GM12878 (cell line): ENCODE data around the gene SCTR. TPM values are rescaled to one million over a fixed set of nuclear protein-coding genes. Genes with fewer than 3 reads are reported as not detected.

ENCODE experiments used
- CHD2 ChIP-seq: IDR thresholded peaks from 2 replicates; pipeline ENCODE4 v1.6.1; 2011; ENCODE audit warnings: low read depth, low read length, improper control_type of control experiment, borderline replicate concordance
- CREM ChIP-seq: IDR thresholded peaks from 2 replicates; pipeline ENCODE4 v1.6.1; 2014; ENCODE audit warnings: antibody characterized with exemption, low read depth
- ETV6 ChIP-seq, 2 experiments: fragments of 450-650 bp in 1 of 2; IDR thresholded peaks in 1 of 2; conservative IDR thresholded peaks in 1 of 2; 2 replicates each; pipeline ENCODE4 v1.6.1; 2014; ENCODE audit warnings: antibody characterized with exemption in 1 of 2, borderline replicate concordance in 1 of 2, low read depth in 1 of 2, mild to moderate bottlenecking in 1 of 2, moderate library complexity in 1 of 2
- IKZF1 ChIP-seq: fragments of 450-650 bp; conservative IDR thresholded peaks from 2 replicates; pipeline ENCODE4 v1.6.1; 2017; ENCODE audit warnings: antibody characterized with exemption, mild to moderate bottlenecking
- IKZF2 ChIP-seq, 2 experiments: fragments of 450-650 bp; IDR thresholded peaks; 2 replicates each; pipeline ENCODE4 v1.6.1; 2017; ENCODE audit warnings: mild to moderate bottlenecking in 2 of 2, moderate library complexity in 2 of 2
- JUND ChIP-seq: IDR thresholded peaks from 2 replicates; pipeline ENCODE4 v1.6.1; 2012; ENCODE audit warnings: low read depth, mild to moderate bottlenecking, low read length, improper control_type of control experiment, moderate library complexity
- POLR2A ChIP-seq: IDR thresholded peaks from 2 replicates; pipeline ENCODE4 v1.6.1; 2011; ENCODE audit warnings: low read depth, mild to moderate bottlenecking, low read length
- SPI1 ChIP-seq: IDR thresholded peaks from 2 replicates; pipeline ENCODE4 v1.6.1; 2011; ENCODE audit warnings: low read depth, mild to moderate bottlenecking, low read length, moderate library complexity, borderline replicate concordance; ENCODE audit not compliant: insufficient read depth
- ZNF217 ChIP-seq: fragments of 450-650 bp; IDR thresholded peaks from 2 replicates; pipeline ENCODE4 v1.6.1; 2017; ENCODE audit warnings: antibody characterized with exemption, mild to moderate bottlenecking
- polyA plus RNA-seq, 11 experiments: library from polyadenylated mRNA; depleted of rRNA in 4 of 11; unstranded in 6 of 11; stranded (reverse) in 5 of 11; fragments of >200 nt; fragmentation: Nextera tagmentation in 4 of 11; fragmentation: Illumina TruSeq in 1 of 11; extraction: Ambion mirVana in 4 of 11; extraction: Trizol in 1 of 11; gene quantifications; 1 replicate in 1 of 11; 2 replicates in 10 of 11; pipeline versions ENCODE4 v1.2.1 to v1.2.3, GENCODE V29; 2011 to 2016; ENCODE audit warnings: inconsistent platforms in 2 of 11, missing spikeins in 2 of 11, low read depth in 1 of 11
- total RNA-seq, 4 experiments: library from RNA; depleted of rRNA in 3 of 4; stranded (reverse); fragments of >200 nt in 3 of 4; fragmentation: Illumina TruSeq in 1 of 4; extraction: Trizol in 1 of 4; gene quantifications; 2 replicates each; pipeline versions ENCODE4 v1.2.1 to v1.2.3, GENCODE V29; 2013 to 2021
- TF ChIP-seq, protein P1 (sequence below): fragments of 450-650 bp; IDR thresholded peaks from 2 replicates; pipeline ENCODE4 v1.6.1; 2016; ENCODE audit warnings: mild to moderate bottlenecking
- TF ChIP-seq, protein P2 (sequence below): fragments of 450-650 bp; IDR thresholded peaks from 2 replicates; pipeline ENCODE4 v1.6.1; 2014; ENCODE audit warnings: mild to moderate bottlenecking
- TF ChIP-seq, protein P3 (sequence below): IDR thresholded peaks from 2 replicates; pipeline ENCODE4 v1.6.1; 2012; ENCODE audit warnings: low read length, inconsistent platforms
- TF ChIP-seq, protein P4 (sequence below): IDR thresholded peaks from 2 replicates; pipeline ENCODE4 v1.6.1; 2011; ENCODE audit warnings: low read depth, low read length, improper control_type of control experiment, borderline replicate concordance
- TF ChIP-seq, protein P5 (sequence below): fragments of 450-650 bp; IDR thresholded peaks from 2 replicates; pipeline ENCODE4 v1.6.1; 2016; ENCODE audit warnings: mild to moderate bottlenecking

SCTR gene
- total and polyA plus RNA-seq, 10 of the 15 experiments (the other 5 are each of a cell fraction or from before 2014, with no cell fraction given) = 0.26 TPM; not detected in 9

DNA sequence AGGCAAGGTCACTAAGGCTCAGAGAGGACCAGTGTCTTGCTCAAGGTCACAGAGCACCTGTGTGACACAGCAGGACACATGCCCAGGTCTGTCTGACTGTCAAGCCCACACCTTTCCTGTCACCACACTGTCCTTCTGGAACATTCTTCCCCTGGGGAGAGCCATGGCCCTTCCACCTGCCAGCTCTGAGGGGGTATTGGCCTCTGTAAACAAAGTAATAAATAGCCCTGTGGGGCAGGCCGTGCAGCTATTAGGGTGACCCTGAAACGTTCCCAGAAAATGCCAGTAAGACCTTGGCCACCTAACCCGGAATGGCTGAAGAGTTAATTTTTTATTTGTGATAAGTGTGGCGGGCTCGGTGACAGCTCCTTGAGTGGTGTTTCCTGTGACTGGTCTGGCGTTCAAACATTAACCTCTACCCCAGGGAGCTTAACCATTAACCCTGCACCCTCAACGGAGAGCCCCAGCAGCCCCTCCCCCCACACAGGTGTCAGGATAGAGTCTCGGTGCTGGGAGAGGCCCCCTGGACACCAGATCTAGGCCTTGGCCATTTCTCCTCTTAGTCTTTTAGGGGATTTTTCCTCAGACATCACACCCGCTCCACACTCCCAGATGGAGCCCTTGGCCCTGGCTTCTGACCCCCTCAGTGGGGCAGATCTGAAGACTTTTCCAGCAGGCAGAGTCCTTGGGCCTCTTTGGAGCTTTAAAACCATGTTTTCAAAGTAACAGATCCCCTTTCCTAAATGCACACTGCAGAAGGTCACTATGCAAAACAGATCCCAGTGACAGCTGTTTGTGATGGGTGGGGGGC is 36.6 kb downstream of the SCTR start (continued):
- TF ChIP-seq ETV6 (conservative IDR thresholded peaks at IDR 0.05 in 1 of 2, IDR thresholded peaks at IDR 0.05 in 1 of 2; ENCODE audit: borderline replicate concordance in 1 of 2, low read depth in 1 of 2) = no peak
- peak in 1 of 2 experiments; percentile 46; a peak in 1 of 4 replicates for TF ChIP-seq IKZF2 (IDR thresholded peaks at IDR 0.05)
- TF ChIP-seq, protein P1, sequence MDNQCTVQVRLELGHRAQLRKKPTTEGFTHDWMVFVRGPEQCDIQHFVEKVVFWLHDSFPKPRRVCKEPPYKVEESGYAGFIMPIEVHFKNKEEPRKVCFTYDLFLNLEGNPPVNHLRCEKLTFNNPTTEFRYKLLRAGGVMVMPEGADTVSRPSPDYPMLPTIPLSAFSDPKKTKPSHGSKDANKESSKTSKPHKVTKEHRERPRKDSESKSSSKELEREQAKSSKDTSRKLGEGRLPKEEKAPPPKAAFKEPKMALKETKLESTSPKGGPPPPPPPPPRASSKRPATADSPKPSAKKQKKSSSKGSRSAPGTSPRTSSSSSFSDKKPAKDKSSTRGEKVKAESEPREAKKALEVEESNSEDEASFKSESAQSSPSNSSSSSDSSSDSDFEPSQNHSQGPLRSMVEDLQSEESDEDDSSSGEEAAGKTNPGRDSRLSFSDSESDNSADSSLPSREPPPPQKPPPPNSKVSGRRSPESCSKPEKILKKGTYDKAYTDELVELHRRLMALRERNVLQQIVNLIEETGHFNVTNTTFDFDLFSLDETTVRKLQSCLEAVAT = no peak
- TF ChIP-seq, protein P2, sequence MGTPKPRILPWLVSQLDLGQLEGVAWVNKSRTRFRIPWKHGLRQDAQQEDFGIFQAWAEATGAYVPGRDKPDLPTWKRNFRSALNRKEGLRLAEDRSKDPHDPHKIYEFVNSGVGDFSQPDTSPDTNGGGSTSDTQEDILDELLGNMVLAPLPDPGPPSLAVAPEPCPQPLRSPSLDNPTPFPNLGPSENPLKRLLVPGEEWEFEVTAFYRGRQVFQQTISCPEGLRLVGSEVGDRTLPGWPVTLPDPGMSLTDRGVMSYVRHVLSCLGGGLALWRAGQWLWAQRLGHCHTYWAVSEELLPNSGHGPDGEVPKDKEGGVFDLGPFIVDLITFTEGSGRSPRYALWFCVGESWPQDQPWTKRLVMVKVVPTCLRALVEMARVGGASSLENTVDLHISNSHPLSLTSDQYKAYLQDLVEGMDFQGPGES = no peak
- TF ChIP-seq IKZF1 = peak; percentile 54; the same call in 1 of the 2 replicates
- TF ChIP-seq CREM = no peak
- TF ChIP-seq, protein P3, sequence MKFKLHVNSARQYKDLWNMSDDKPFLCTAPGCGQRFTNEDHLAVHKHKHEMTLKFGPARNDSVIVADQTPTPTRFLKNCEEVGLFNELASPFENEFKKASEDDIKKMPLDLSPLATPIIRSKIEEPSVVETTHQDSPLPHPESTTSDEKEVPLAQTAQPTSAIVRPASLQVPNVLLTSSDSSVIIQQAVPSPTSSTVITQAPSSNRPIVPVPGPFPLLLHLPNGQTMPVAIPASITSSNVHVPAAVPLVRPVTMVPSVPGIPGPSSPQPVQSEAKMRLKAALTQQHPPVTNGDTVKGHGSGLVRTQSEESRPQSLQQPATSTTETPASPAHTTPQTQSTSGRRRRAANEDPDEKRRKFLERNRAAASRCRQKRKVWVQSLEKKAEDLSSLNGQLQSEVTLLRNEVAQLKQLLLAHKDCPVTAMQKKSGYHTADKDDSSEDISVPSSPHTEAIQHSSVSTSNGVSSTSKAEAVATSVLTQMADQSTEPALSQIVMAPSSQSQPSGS = no peak
- no peak for TF ChIP-seq POLR2A
- TF ChIP-seq, protein P4, sequence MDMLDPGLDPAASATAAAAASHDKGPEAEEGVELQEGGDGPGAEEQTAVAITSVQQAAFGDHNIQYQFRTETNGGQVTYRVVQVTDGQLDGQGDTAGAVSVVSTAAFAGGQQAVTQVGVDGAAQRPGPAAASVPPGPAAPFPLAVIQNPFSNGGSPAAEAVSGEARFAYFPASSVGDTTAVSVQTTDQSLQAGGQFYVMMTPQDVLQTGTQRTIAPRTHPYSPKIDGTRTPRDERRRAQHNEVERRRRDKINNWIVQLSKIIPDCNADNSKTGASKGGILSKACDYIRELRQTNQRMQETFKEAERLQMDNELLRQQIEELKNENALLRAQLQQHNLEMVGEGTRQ = no peak
- peak; percentile 38; the same call in 1 of the 2 replicates for TF ChIP-seq CHD2
- TF ChIP-seq SPI1 = no peak
- TF ChIP-seq JUND = no peak
- no peak for TF ChIP-seq ZNF217
- TF ChIP-seq, protein P5, sequence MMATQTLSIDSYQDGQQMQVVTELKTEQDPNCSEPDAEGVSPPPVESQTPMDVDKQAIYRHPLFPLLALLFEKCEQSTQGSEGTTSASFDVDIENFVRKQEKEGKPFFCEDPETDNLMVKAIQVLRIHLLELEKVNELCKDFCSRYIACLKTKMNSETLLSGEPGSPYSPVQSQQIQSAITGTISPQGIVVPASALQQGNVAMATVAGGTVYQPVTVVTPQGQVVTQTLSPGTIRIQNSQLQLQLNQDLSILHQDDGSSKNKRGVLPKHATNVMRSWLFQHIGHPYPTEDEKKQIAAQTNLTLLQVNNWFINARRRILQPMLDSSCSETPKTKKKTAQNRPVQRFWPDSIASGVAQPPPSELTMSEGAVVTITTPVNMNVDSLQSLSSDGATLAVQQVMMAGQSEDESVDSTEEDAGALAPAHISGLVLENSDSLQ = peak; percentile 64
